NCI-H2227 treated with DMSO at 0.1 percent for 48 hours (cell line): ENCODE data around the gene PODXL2.
"Not testable (repeated sequence)": the region's sequence is repeated elsewhere in the genome, so short reads cannot be mapped to it uniquely, and the experiment has no call there.

ENCODE experiments used
- DNase-seq: peaks from one replicate; lab custom pipeline; 2025; lab: John Stamatoyannopoulos, UW

Gene PODXL2

GRCh38 chr3:127676456-127676855, 47.5 kb downstream of the PODXL2 start:
- no peak for DNase-seq

- no peak for DNase-seq
These were observed 48.0 kb downstream of the PODXL2 start for GRCh38 chr3:127676921-127677351.

GRCh38 chr3:127677541-127678314, 48.7 kb downstream of the PODXL2 start:
- DNase-seq = no peak

- DNase-seq = no peak
These were observed 49.3 kb downstream of the PODXL2 start for GRCh38 chr3:127678315-127678599.

GRCh38 chr3:127678611-127679533, 49.9 kb downstream of the PODXL2 start:
- DNase-seq = no peak

GRCh38 chr3:127679534-127680145, 50.7 kb downstream of the PODXL2 start:
- no peak for DNase-seq

- DNase-seq = no peak
These were observed 51.2 kb downstream of the PODXL2 start for GRCh38 chr3:127680146-127680661.

GRCh38 chr3:127680798-127681221, 51.8 kb downstream of the PODXL2 start:
- no peak for DNase-seq

- not testable (repeated sequence) for DNase-seq
These were observed 53.2 kb downstream of the PODXL2 start for GRCh38 chr3:127682175-127682554.

GRCh38 chr3:127682561-127682960, 53.6 kb downstream of the PODXL2 start:
- no peak for DNase-seq

- no peak for DNase-seq
These were observed 56.1 kb downstream of the PODXL2 start for GRCh38 chr3:127684871-127685707.

GRCh38 chr3:127685708-127686511, 56.9 kb downstream of the PODXL2 start:
- no peak for DNase-seq

GRCh38 chr3:127686512-127686894, 57.5 kb downstream of the PODXL2 start:
- DNase-seq = no peak

GRCh38 chr3:127687228-127687737, 58.3 kb downstream of the PODXL2 start:
- no peak for DNase-seq

- no peak for DNase-seq
These were observed 59.0 kb downstream of the PODXL2 start for GRCh38 chr3:127688022-127688415.

- no peak for DNase-seq
These were observed 59.7 kb downstream of the PODXL2 start for GRCh38 chr3:127688416-127689265.

- DNase-seq = no peak
These were observed 60.4 kb downstream of the PODXL2 start for GRCh38 chr3:127689266-127689860.

- DNase-seq = no peak
These were observed 61.1 kb downstream of the PODXL2 start for GRCh38 chr3:127690106-127690505.

GRCh38 chr3:127690823-127691452, 62.0 kb downstream of the PODXL2 start:
- no peak for DNase-seq
